H9 (cell line): Measurements from ENCODE around the gene MISP. TPM values are rescaled to one million over a fixed set of nuclear protein-coding genes. Genes with fewer than 3 reads are reported as not detected.

Source experiments
- DNase-seq: peaks from one replicate; pipeline ENCODE4 v3.0.0-alpha.2; 2017
- H2AFZ ChIP-seq: one replicate; pipeline ENCODE4 v1.6.1; 2013; ENCODE audit warnings: mild to moderate bottlenecking, low read length, control low read depth, moderate library complexity
- H2AK5ac ChIP-seq: 2 replicates; pipeline ENCODE4 v1.6.1; 2013; ENCODE audit warnings: low read length, control low read depth, mixed read lengths; ENCODE audit not compliant: insufficient read length
- H2BK120ac ChIP-seq: one replicate; pipeline ENCODE4 v1.6.1; 2013; ENCODE audit warnings: low read depth, mild to moderate bottlenecking, low read length, control low read depth, inconsistent platforms; ENCODE audit not compliant: poor library complexity, severe bottlenecking
- H2BK12ac ChIP-seq: 2 replicates; pipeline ENCODE4 v1.6.1; 2013; ENCODE audit warnings: low read length, control low read depth, mixed read lengths, low read depth; ENCODE audit not compliant: insufficient read length
- H2BK15ac ChIP-seq: 2 replicates; pipeline ENCODE4 v1.6.1; 2013; ENCODE audit warnings: low read depth, low read length, control low read depth
- H2BK20ac ChIP-seq: one replicate; pipeline ENCODE4 v1.6.1; 2013; ENCODE audit warnings: low read depth, mild to moderate bottlenecking, low read length, control low read depth, inconsistent platforms; ENCODE audit not compliant: poor library complexity, severe bottlenecking
- H2BK5ac ChIP-seq: 2 replicates; pipeline ENCODE4 v1.6.1; 2013; ENCODE audit warnings: low read length, control low read depth, mixed read lengths; ENCODE audit not compliant: insufficient read length
- H3K14ac ChIP-seq: 2 replicates; pipeline ENCODE4 v1.6.1; 2013; ENCODE audit warnings: low read length, control low read depth; ENCODE audit not compliant: insufficient read depth
- H3K18ac ChIP-seq: 2 replicates; pipeline ENCODE4 v1.6.1; 2013; ENCODE audit warnings: low read depth, mild to moderate bottlenecking, mixed read lengths, low read length, control low read depth; ENCODE audit not compliant: insufficient read length
- H3K23ac ChIP-seq: 2 replicates; pipeline ENCODE4 v1.6.1; 2013; ENCODE audit warnings: low read length, control low read depth, mixed read lengths, low read depth; ENCODE audit not compliant: insufficient read length
- H3K23me2 ChIP-seq: 2 replicates; pipeline ENCODE4 v1.6.1; 2013; ENCODE audit warnings: low read depth, mild to moderate bottlenecking, mixed read lengths, low read length, control low read depth; ENCODE audit not compliant: insufficient read length, poor library complexity, severe bottlenecking
- H3K27ac ChIP-seq: 2 replicates; pipeline ENCODE4 v1.5.1; 2013; ENCODE audit warnings: low read length, control low read depth, mixed read lengths, low read depth; ENCODE audit not compliant: insufficient read length
- H3K27me3 ChIP-seq: 2 replicates; pipeline ENCODE4 v1.6.1; 2013; ENCODE audit warnings: low read length, control low read depth, inconsistent platforms; ENCODE audit not compliant: insufficient read depth
- H3K4ac ChIP-seq: 2 replicates; pipeline ENCODE4 v1.6.1; 2013; ENCODE audit warnings: low read depth, mild to moderate bottlenecking, control low read depth, inconsistent platforms, low read length, moderate library complexity
- H3K4me1 ChIP-seq: 2 replicates; pipeline ENCODE4 v1.6.1; 2013; ENCODE audit warnings: low read length, control low read depth, inconsistent platforms; ENCODE audit not compliant: insufficient read depth
- H3K4me2 ChIP-seq: 2 replicates; pipeline ENCODE4 v1.6.1; 2013; ENCODE audit warnings: low read length, control low read depth, mixed read lengths; ENCODE audit not compliant: insufficient read length, insufficient read depth
- H3K56ac ChIP-seq: 2 replicates; pipeline ENCODE4 v1.6.1; 2013; ENCODE audit warnings: low read depth, mild to moderate bottlenecking, mixed read lengths, low read length, control low read depth; ENCODE audit not compliant: insufficient read length
- H3K79me1 ChIP-seq: 2 replicates; pipeline ENCODE4 v1.6.1; 2013; ENCODE audit warnings: low read depth, mild to moderate bottlenecking, moderate library complexity, low read length, control low read depth, inconsistent platforms; ENCODE audit not compliant: insufficient read depth, poor library complexity, severe bottlenecking
- H3K79me2 ChIP-seq: 2 replicates; pipeline ENCODE4 v1.6.1; 2013; ENCODE audit warnings: low read length, control low read depth, inconsistent platforms; ENCODE audit not compliant: insufficient read depth
- H3K9ac ChIP-seq: 2 replicates; pipeline ENCODE4 v1.6.1; 2013; ENCODE audit warnings: low read length, control low read depth, mixed read lengths; ENCODE audit not compliant: insufficient read length; ENCODE audit errors: extremely low read depth
- H3K9me3 ChIP-seq: one replicate; pipeline ENCODE4 v1.6.1; 2013; ENCODE audit warnings: low read depth, low read length, inconsistent platforms; ENCODE audit not compliant: control insufficient read depth
- H3T11ph ChIP-seq: one replicate; pipeline ENCODE4 v1.6.1; 2013; ENCODE audit warnings: mild to moderate bottlenecking, low read length, control low read depth, inconsistent platforms
- H4K20me1 ChIP-seq: one replicate; pipeline ENCODE4 v1.6.1; 2013; ENCODE audit not compliant: control insufficient read depth, insufficient read length, insufficient read depth
- H4K5ac ChIP-seq: 2 replicates; pipeline ENCODE4 v1.6.1; 2013; ENCODE audit warnings: low read depth, mild to moderate bottlenecking, mixed read lengths, low read length, control low read depth; ENCODE audit not compliant: insufficient read length
- H4K8ac ChIP-seq: replicated peaks from 2 replicates; pipeline ENCODE4 v1.6.1; 2013; ENCODE audit warnings: low read length, control low read depth, mixed read lengths, low read depth; ENCODE audit not compliant: insufficient read length
- H4K91ac ChIP-seq: 2 replicates; pipeline ENCODE4 v1.6.1; 2013; ENCODE audit warnings: low read depth, mild to moderate bottlenecking, moderate library complexity, mixed read lengths, low read length, control low read depth; ENCODE audit not compliant: insufficient read length
- H3K27ac Mint-ChIP-seq, 3 experiments: 2 replicates in 2 of 3; 3 replicates in 1 of 3; pipeline ENCODE4 v1.8.0; 2020 to 2021; ENCODE audit warnings: mixed read lengths in 3 of 3, mild to moderate bottlenecking in 1 of 3, moderate library complexity in 1 of 3
- H3K27me3 Mint-ChIP-seq: 2 replicates; pipeline ENCODE4 v1.8.0; 2021; ENCODE audit warnings: low read depth, mild to moderate bottlenecking, moderate library complexity, mixed read lengths
- H3K36me3 Mint-ChIP-seq, 3 experiments: 2 replicates in 2 of 3; 3 replicates in 1 of 3; pipeline ENCODE4 v1.8.0; 2020 to 2021; ENCODE audit warnings: low read depth in 3 of 3, mixed read lengths in 3 of 3; ENCODE audit not compliant: insufficient read depth in 1 of 3
- H3K4me1 Mint-ChIP-seq, 2 experiments: 2 replicates each; pipeline ENCODE4 v1.8.0; 2020; ENCODE audit warnings: mixed read lengths in 2 of 2
- H3K4me3 Mint-ChIP-seq, 2 experiments: 2 replicates in 1 of 2; 3 replicates in 1 of 2; pipeline ENCODE4 v1.8.0; 2020 to 2021; ENCODE audit warnings: mild to moderate bottlenecking in 2 of 2, mixed read lengths in 2 of 2, moderate library complexity in 1 of 2
- H3K9me3 Mint-ChIP-seq, 2 experiments: 2 replicates in 1 of 2; 3 replicates in 1 of 2; pipeline ENCODE4 v1.8.0; 2020; ENCODE audit warnings: mild to moderate bottlenecking in 2 of 2, mixed read lengths in 2 of 2, moderate library complexity in 1 of 2
- CTCF ChIP-seq: fragments of 200-600 bp; sonication (generic); conservative IDR thresholded peaks from 3 replicates; pipeline ENCODE4 v1.8.0; 2021; ENCODE audit warnings: antibody characterized with exemption, mild to moderate bottlenecking
- WGBS: extraction: QIAGEN DNeasy Blood & Tissue Kit; methylation state at CpG from one replicate; pipeline ENCODE4 v1.1.7; 2013; ENCODE audit warnings: missing lambda C conversion rate, low lambda C conversion rate, mixed read lengths; ENCODE audit not compliant: insufficient read length; ENCODE audit errors: extremely low coverage; 5-methylcytosine and 5-hydroxymethylcytosine counted together
- total RNA-seq: library from RNA; stranded (reverse); gene quantifications from 2 replicates; pipeline ENCODE4 v1.2.1, GENCODE V29; 2021

MISP gene
- total RNA-seq, 1 experiment from 2014 or later: 0.44 TPM

- 0 out of 4 replicates have a peak, but pooled peaks cover 0 to 8% of the 10 kb centered on the region in 2 experiments for H3K4me1 Mint-ChIP-seq
- no CpG with 5 or more reads among the region's 15 CpGs for WGBS
- no peak overlapping the region for H4K91ac ChIP-seq
- peaks cover 11 to 17% of the 10 kb centered on the region in 2 experiments for H3K9me3 Mint-ChIP-seq
- no peak overlapping the region for H3K27ac Mint-ChIP-seq
- no peaks in the 10 kb centered on the region for H3K4me1 ChIP-seq
- no peaks in the 10 kb centered on the region for H4K20me1 ChIP-seq
- TF ChIP-seq CTCF: no peak
- H3K27me3 Mint-ChIP-seq: peaks cover 10% of the 10 kb centered on the region
- H2AK5ac ChIP-seq: no peak overlapping the region
- no peak overlapping the region for H3K4ac ChIP-seq
- H4K8ac ChIP-seq: no peak overlapping the region
- DNase-seq: no peak
- no peaks in the 10 kb centered on the region for H3K9me3 ChIP-seq
- H3T11ph ChIP-seq: no peak overlapping the region
- no peaks in the 10 kb centered on the region for H3K79me2 ChIP-seq
- H3K79me1 ChIP-seq: no peaks in the 10 kb centered on the region
- no peak overlapping the region for H2BK12ac ChIP-seq
- no peak overlapping the region for H3K56ac ChIP-seq
- no peak overlapping the region for H2BK15ac ChIP-seq
- H3K27ac ChIP-seq: no peak overlapping the region
- H3K18ac ChIP-seq: no peak overlapping the region
- no peak overlapping the region for H2AFZ ChIP-seq
- no peak overlapping the region for H2BK20ac ChIP-seq
- H3K36me3 Mint-ChIP-seq: peaks cover 0 to 4% (median 3%) of the 10 kb centered on the region in 3 experiments; a peak in 3 of 7 replicates
- no peak overlapping the region; the same call in 1 of the 2 replicates for H3K14ac ChIP-seq
- H2BK120ac ChIP-seq: no peak overlapping the region
- no peak overlapping the region for H3K4me3 Mint-ChIP-seq
- H3K23me2 ChIP-seq: no peaks in the 10 kb centered on the region
- no peak overlapping the region for H2BK5ac ChIP-seq
- no peak overlapping the region for H3K23ac ChIP-seq
- no peaks in the 10 kb centered on the region for H3K27me3 ChIP-seq
- H4K5ac ChIP-seq: no peak overlapping the region
- H3K4me2 ChIP-seq: no peak overlapping the region
- no peak overlapping the region for H3K9ac ChIP-seq
Observed at GRCh38 chr19:755063-755462, 4.2 kb downstream of the MISP start.
